NCI-H446 (cell line): ENCODE results near the gene AGPAT3.
"Not testable (repeated sequence)": the region's sequence is repeated elsewhere in the genome, so short reads cannot be mapped to it uniquely, and the experiment has no call there.

Experiments
- DNase-seq, 2 experiments: peaks; one replicate each; lab custom pipeline; 2025; lab: John Stamatoyannopoulos, UW

Gene AGPAT3

DNA sequence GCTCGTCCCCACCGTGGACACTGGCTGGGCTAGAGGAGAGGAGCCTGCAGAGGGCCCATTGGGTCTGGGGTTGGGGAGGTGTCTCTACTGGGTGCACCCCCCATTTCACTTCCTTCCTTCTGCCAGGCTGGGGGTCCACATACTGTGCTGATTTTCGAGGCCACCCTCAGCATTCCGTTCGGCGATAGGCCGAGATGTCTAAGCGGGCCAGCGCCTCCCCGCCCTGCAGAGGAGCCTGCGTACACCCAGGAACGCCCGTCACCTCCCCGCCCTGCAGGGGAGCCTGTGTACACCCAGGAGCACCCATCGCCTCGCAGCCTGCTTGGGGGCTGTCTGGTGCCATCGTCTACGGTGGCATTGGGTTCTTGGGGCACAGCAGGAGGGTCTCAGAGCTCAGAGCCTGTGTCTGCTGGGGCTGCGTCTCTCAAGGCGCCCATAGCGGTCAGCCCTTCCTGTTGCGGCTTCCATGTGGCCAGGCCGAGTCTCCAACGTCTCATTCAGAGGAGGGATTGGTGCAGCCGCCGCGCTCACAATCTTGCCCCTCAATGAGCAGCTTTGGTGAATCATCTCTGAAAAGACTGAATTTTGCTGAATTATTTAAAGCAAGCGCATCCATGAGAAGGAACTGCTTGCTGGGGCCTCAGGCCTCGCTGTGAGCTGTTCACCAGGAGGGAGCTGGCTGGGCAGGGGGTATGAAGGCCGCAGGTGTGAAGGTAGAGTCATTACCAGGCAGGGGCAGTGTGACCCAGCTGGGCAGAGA is 30.7 kb upstream of the AGPAT3 start:
- DNase-seq = no peak

DNA sequence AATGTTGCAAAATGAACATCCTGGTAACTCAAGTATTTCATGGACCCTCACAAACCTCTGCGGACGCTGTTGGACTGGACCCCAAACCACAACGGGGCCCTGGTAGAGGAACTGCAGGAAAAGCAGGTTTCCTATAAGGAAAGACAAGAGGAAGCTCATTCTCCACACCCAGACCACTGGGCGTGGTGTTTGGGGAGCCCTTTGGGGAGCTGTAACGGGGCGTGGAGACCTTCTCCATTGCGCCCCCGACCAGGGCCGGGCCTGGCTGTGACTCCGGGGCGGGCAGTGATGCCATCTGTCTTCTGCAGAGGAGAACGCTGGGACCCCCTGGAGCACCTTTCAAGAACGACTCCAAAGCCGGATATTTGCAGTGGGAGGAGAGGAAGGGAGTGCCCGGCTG is 30.0 kb upstream of the AGPAT3 start:
- DNase-seq = no peak

DNA sequence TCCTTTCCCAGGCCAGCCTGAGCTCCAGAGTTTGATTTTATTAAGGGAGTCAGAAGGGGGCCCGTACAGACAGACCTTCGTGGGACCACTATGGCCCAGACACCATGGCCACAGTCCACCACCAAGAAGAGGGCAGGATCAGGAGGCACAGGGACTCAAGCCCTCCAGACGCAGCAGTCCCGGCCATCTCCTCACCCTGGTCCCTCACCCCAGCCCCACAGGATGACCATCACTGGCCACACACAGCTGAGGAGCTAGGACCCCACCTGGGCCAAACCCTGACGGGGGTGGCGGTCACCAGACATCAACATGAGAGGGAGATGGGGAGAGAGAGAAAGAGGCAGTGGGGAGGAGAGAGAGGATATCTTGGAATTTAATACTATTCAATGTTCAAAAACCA is 29.2 kb upstream of the AGPAT3 start:
- DNase-seq = no peak

DNA sequence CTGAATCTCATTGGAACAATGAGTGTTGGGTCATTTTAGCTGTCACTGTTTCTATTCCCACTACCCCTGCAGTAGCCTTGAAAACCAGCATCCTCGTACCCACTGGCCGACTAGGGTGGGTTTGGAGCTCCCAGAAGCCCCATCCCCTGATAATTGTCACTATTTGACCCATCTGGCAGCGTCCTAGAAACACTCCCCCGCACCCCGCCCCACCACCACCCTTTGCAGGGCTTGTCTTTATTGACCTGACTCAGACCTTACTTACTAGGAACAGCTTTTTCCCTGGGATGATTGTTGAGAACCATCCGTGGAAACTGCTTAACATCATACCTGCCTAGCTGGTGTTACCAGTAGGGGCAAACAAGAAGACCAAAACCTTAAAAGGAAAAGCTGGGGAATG is 28.4 kb upstream of the AGPAT3 start:
- DNase-seq = no peak

DNA sequence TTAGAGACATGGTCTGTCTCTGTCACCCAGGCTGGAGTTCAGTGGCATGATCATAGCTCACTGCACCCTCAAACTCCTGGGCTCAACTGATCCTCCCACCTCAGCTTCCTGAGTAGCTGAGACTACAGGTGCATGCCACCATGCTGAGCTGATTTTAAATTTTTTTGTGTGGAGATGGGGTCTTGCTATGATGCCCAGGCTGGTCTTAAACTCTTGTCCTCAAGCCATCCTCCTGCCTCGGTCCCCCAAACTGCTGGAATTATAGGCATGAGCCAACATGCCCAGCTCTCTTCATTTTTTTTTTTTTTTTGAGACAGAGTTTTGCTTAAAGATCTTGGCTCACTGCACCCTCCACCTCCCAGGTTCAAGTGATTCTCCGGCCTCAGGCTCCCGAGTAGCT is 24.8 kb upstream of the AGPAT3 start:
- DNase-seq = no peak

DNA sequence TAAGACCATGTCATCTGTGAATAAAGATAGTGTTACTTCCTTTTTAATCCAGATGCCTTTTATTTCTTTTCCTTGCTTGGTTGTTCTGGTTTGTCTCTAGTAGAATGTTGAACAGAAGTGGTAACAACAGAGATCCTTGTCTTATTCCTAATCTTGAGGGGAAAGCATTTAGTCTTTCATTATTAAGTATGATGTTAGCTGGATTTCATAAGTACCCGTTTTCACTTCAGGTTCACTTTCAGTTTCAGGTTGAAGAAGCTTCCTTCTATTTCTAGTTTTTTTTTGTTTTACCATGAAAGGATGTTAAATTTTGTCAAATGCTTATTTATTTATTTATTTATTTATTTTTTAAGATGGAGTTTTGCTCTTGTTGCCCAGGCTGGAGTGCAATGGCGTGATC is 22.3 kb upstream of the AGPAT3 start:
- DNase-seq = no peak

DNA sequence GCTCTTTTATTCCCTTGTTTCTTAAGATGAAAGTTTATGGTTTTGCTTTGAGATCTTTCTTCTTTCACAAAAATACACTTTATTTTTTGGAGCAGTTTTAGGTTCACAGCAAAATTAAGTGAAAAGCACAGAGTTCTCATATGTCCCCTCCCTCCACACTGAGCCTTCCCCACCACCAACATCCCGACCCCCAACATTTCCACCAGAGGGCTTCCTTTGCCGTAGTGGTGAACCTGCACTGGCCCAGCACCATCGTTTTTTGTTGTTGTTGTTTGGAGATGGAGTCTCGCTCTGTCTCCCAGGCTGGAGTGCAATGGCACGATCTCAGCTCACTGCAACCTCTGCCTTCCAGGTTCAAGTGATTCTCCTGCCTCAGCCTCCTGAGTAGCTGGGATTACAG is 20.1 kb upstream of the AGPAT3 start:
- DNase-seq = not testable (repeated sequence)

DNA sequence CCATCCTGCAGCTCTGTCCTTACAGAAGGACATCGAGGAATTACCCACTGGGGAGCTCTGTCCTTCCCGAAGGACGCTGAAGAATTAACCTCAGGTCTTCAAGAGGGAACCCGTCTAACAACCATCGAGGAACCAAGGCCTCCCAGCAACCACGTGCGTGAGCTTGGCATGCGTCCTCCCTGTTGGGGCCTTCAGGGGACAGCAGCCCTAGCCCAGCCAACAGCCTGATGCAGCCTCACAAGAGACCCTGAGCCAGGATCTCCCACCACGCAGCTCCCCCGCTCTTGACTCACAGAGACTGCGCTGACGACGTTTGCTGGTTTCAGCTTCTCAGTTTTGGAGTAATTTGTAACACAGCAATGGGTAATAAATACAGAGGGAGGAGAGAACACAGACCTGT is 19.6 kb upstream of the AGPAT3 start:
- no peak for DNase-seq

DNA sequence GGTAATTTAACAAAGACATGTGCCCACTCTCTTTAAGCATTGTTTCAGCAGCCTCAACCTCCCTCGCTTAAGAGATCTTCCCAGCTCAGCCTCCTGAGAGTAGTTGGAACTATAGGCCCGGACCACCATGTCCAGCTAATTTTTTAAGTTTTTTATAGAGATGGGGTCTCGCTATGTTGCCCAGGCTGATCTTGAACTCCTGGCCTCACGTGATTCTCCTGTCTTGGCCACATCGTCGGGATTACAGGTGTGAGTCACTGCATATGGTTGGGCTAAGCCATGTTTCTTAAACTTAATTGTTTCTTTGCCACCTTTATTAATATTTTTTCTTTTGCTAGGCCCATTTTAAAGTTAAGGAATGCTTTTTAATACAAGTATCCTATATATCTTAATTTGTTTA is 18.6 kb upstream of the AGPAT3 start:
- no peak for DNase-seq

DNA sequence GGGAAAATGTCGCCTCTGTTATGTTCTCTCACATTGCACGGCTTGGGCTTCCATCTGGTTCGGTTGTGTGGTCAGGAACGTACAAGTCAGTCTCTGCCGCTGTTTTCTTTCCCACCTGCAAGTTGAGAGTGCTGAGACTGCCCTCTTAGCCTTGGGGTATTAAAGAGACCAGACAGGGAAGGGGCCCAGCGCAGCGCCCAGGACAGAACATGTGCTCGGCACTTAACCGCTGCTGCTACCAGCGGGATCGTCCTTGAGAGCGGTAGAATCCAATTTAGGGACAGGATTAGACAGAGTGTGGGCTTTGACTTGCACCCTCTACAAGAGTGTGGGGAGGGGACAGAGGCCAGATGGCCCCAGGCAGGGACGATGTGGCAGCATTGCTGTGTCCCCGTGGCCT is 17.7 kb upstream of the AGPAT3 start:
- DNase-seq = no peak

DNA sequence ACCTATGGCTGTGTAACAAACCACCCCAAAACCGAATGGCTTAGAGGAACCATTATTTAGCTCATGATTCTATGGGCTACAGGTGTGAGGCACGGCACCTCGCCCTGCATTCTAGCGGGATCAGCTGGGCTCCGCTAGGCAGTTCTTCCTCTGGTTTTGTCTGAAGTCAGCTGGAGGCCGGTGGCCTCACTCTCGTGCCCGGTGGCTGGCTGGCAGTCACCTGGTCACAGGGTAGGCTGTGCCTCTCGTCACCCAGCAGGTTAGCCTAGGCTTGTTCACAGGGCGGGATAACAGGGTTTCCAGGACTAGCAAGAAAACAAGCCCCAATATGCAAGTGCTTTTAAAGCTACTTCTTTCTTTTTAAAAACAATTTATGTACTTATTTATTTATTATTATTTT is 16.3 kb upstream of the AGPAT3 start:
- DNase-seq = no peak

DNA sequence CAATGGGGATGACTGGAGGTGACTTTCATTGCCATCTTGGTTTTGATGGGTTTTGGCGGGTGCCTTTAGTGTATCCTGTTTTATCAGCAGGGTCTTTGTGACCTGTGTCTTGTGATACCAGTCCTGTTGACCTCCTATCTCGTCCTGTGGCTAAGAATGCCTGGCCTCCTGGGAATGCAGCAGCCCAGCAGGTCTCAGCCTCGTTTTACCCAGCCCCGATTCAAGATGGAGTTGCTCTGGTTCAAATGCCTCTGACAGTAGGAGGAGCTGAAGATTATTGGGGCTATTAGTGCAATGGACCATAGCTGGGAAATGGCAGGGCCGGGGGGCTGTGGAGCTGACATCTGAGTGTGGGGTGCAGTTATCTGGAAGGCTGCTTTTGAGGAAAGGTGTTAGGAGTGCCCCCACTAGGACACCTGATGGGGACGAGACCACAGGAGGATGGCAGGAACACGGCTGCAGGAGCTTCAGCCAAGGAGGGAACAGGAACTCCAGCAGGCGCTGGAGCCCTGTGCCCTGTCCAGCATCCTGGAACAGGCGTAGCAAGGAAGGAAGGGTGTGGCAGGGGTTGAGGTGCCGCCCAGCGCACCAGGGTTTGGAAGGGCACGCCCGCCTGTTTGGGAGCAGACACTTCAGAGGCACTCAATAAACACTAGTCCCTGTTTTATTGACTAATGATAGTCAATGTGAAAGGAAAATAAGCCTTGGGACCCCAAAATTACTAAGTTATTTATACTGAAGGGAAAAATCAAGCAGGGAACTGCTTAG is 15.3 kb upstream of the AGPAT3 start:
- DNase-seq = no peak

DNA sequence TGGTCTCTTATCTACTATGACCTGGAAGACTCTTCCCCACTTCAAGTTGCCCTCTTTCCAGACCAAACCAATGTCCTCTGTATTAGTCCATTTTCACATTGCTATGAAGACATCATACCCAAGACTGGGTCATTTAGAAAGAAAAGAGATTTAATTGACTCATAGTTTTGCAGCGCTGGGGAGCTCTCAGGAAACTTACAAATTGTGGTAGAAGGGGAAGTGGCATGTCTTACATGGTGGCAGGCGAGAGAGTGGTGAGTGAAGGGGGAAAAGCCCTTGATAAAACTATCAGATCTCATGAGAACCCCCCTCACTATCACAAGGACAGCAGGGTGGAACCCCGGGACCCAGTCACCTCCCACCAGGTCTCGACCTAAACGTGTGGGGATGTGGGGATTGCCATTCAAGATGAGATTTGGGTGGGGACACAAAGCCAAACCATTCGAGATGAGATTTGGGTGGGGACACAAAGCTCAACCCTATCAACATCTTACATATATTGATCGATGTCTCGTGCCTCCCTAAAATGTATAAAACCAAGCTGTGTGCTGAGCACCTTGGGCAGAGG is 14.2 kb upstream of the AGPAT3 start:
- DNase-seq = no peak

DNA sequence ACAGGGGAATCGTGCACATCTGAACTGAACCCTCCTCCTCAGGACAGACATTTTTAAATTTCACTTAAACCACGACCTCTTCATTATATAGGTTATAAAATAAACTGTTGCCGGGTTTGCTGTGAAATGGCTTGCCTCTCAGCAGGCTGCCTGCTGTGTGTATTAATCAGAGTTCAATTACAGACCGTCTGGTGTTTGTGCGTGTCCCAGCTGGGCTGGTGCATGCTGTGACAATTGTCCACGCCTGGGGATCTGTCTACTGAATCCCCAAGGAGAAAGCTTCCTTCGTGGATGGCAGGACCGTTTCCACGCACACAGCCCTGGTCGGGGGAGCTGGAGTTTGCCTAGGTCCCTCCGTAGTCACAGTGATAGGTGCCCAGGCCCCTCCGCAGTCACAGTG is 13.4 kb upstream of the AGPAT3 start:
- DNase-seq = no peak

DNA sequence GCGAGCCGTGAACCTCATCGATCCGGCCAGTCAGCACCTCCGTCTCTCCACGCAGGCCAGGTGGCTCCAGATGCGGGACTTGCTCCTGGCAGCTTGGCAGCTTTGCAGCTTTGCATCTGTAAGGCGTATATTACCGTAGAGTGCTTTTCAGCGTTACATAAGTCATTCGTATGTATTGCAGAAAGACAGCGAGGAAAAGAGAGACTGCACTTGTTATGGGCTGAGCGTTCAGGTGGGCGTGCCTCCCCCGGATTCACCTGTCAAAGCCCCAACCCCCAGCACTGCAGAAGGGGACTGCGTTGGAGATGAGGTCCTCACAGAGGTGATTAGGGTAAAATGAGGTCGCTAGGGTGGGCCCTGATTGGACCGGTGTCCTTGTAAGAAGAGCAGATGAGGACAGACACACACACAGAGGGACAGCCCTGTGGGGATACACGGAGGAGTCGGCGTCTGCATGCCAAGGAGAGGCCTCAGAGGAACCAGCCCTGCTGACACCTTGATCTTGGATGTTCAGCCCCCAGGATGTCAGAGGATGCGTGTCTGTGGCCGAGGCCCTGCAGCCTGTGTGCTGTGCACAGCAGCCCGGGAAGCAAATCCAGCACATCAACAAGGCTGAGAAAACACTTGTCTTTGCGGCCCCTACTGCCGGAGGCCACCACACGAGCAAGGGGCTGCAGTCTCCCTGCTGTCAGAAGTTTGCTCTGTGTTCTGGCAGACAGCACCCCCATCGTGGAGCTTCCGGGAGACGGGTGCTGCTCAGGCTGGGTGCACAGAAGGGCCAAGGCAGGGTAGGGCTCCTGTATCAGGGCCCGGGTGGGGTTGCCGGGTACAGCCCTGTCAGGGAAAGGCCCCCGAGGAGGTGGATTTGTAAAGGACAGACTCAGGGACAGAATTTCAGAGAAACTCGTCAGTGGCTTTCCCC is 10.9 kb upstream of the AGPAT3 start:
- no peak for DNase-seq

DNA sequence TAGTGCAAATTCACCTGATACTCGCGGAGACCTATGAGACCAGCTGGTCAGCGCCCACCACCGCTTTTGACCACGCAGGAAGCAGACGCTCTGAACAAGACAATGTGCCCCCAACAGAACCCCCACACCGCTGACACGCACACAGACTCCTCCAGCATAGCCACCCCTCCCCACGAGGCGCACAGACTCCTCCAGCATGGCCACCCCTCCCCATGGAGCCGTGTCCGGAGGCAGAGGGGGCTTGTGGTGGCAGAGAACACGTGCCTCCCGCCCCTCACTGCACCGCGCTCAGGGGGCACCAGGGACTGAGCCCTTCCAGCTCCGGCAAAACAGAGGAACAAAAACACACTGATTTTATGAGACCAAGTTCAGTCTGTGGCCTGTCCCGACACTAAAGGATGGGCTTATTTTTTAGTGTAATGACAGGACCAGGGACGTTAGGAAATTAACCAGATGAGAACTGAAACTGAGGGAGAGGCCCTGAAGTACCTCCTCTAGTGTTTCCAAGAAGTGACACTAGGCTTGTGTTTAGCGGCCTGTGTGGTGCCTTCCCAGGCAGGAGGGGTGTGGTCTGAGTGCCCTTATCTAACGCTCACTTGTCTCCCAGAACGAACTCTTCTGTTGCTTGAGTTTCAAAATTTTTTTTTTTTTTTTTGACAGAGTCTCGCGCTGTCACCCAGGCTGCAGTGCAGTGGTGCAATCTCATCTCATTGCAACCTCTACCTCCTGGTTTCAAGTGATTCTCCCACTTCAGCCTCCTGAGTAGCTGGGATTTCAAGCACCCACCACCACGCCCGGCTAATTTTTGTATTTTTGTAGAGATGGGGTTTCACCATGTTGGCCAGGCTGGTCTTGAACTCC is 10.0 kb upstream of the AGPAT3 start:
- no peak for DNase-seq

DNA sequence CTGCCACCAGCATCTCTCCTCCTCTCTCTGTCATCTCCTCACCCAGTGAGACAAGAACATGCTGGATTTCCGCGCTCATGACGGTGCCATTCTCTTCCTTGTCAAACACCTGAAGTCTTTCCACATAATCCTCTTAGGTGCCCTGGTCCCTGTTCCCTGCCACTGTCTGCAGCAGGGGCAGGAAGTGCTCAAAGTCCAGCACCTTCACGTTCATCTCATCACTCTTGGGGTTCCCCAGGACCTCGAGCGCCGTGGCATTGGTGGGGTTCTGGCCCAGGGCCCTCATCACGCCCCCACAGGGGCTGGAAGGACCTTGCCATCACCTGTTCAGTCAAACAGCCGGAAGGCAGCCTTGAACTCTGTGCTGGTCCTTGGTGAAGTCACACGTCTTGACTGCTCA is 9.1 kb upstream of the AGPAT3 start:
- DNase-seq = no peak

DNA sequence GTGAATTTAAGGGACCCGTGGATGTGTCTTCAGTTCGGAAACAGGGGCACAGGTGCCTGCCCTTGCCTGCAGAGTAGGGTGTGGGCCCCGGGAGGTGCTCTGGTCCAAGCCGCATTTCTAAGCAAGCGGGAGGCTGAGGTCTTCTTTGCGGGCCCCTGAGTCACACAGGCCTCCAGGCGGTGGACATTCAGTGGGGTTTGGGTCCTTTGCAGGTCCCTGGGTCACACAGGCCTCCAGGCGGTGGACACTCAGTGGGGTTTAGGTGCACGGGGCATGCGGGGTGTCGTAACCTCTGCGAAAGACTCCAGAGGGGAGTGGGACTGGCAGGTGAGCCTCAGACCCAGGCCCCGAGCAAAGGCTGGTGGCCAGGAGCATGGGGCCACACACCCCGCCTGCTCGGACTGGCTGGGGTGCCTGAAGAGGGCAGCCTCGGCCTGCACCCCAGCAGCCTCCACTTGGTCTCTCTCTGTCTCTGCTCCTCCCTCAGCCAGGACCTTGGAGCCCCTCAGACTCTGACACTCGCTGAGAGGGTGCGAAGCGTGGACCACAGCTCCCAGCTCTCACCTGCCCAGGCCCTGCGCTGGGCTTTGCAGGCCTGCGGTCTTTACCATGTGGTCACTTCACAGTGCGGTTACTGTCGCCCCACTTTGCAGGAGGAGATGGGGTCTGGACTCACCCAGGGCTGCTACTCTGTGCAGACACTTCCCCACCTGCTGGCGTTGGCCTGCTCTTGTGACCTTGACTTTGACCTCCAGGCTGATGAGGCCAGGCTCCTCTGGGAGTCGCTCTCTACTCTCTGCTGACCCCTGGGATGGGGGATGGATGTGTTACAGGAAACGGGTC is 6.0 kb upstream of the AGPAT3 start:
- DNase-seq = no peak

DNA sequence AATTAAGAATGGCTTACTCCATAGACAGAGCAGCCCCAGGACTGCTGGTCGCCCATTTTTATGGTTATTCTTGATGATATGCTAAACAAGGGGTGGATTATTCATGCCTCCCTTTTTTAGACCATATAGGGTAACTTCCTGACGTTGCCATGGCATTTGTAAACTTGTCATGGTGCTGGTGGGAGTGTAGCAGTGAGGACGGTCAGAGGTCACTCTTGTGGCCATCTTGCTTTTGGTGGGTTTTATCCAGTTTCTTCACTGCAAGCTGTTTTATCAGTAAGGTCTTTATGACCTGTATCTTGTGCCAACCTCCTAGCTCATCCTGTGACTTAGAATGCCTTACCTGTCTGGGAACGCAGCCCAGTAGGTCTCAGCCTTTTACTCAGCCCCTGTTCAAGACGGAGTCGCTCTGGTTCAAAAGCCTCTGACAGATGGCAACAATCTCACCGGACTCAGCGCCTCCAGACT is 5.2 kb upstream of the AGPAT3 start:
- no peak for DNase-seq

DNA sequence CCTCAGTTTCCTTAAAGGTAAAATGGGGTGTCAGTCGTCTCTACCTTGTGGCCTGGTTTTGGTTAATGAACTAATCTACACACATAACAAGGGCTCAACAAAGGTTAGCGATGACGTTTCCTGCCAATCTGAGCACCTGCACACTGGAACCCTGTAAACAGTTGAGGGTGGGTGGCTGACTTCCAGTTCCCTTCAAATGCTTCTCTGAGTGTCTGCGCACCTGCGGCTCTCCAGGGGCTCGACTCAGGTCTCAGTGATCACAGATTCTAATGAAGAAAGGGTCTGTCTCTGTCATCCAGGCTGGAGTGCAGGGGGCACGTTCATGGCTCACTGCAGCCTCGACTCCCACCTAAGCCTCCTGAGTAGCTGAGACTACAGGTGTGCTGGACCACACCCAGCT is 3.3 kb upstream of the AGPAT3 start:
- no peak for DNase-seq
